RWPE2 (cell line): Measurements from ENCODE around the gene KCNK6.

ENCODE experiments used
- ATAC-seq: fragments of 200-7000 bp; cut with Tn5 transposase; 3 replicates; pipeline ENCODE4 v1.9.1; 2021; ENCODE audit warnings: low read depth
- DNase-seq: peaks from one replicate; pipeline ENCODE4 v3.0.0-alpha.2; 2020; ENCODE audit warnings: low spot score
- H3K27ac ChIP-seq: fragments of 450-650 bp; 2 replicates; pipeline ENCODE4 v1.5.1; 2017; ENCODE audit warnings: mild to moderate bottlenecking; ENCODE audit not compliant: poor library complexity, severe bottlenecking
- H3K27me3 ChIP-seq: fragments of 250-450 bp; sonication (Bioruptor Pico); 2 replicates; pipeline ENCODE4 v1.5.1; 2021; ENCODE audit warnings: mild to moderate bottlenecking, moderate library complexity; ENCODE audit not compliant: insufficient read depth, poor library complexity, severe bottlenecking
- H3K36me3 ChIP-seq: fragments of 250-450 bp; sonication (Bioruptor Pico); 2 replicates; pipeline ENCODE4 v1.5.1; 2020; ENCODE audit warnings: low read depth, mild to moderate bottlenecking, moderate library complexity
- H3K4me1 ChIP-seq: fragments of 250-450 bp; sonication (Bioruptor Pico); 2 replicates; pipeline ENCODE4 v1.5.1; 2021; ENCODE audit warnings: mild to moderate bottlenecking, moderate library complexity; ENCODE audit not compliant: insufficient read depth, poor library complexity, severe bottlenecking
- H3K4me3 ChIP-seq: fragments of 250-450 bp; sonication (Bioruptor Pico); 2 replicates; pipeline ENCODE4 v1.5.1; 2021; ENCODE audit warnings: mild to moderate bottlenecking, moderate library complexity; ENCODE audit not compliant: severe bottlenecking
- H3K9me3 ChIP-seq: fragments of 250-450 bp; sonication (Bioruptor Pico); 2 replicates; pipeline ENCODE4 v1.5.1; 2021; ENCODE audit warnings: mild to moderate bottlenecking, moderate library complexity; ENCODE audit not compliant: severe bottlenecking
- TF ChIP-seq, protein P1 (sequence below): fragments of 450-650 bp; IDR thresholded peaks from one replicate; pipeline ENCODE4 v1.5.1; 2017; ENCODE audit warnings: mild to moderate bottlenecking, moderate library complexity; ENCODE audit not compliant: poor library complexity, severe bottlenecking

The KCNK6 gene

DNA sequence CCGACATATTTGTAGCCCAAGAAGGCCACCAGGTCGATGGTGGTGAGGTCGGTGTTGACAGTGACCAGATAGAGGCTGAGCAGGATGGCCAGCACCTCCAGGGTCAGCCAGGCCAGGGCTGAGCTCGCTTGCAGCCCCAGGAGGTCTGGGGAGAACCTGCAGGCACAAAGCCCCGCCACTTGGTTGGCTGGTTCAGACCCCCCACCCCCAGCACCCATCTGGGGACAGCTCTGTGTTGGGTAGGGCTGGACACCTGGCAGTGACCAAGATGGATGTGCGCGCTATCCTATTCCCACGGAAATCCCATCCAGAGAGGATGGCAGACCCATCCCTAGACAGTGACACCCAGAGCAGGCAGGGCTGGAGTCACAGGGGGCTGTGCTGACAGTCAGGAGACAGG is 12.0 kb upstream of the KCNK6 start:
- no peaks in the 10 kb centered on the region for H3K27me3 ChIP-seq
- TF ChIP-seq, protein P1, sequence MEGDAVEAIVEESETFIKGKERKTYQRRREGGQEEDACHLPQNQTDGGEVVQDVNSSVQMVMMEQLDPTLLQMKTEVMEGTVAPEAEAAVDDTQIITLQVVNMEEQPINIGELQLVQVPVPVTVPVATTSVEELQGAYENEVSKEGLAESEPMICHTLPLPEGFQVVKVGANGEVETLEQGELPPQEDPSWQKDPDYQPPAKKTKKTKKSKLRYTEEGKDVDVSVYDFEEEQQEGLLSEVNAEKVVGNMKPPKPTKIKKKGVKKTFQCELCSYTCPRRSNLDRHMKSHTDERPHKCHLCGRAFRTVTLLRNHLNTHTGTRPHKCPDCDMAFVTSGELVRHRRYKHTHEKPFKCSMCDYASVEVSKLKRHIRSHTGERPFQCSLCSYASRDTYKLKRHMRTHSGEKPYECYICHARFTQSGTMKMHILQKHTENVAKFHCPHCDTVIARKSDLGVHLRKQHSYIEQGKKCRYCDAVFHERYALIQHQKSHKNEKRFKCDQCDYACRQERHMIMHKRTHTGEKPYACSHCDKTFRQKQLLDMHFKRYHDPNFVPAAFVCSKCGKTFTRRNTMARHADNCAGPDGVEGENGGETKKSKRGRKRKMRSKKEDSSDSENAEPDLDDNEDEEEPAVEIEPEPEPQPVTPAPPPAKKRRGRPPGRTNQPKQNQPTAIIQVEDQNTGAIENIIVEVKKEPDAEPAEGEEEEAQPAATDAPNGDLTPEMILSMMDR, result no peak
- H3K36me3 ChIP-seq, result peaks cover 31% of the 10 kb centered on the region
- H3K27ac ChIP-seq, result no peak overlapping the region
- ATAC-seq (no peak), DNase-seq (no peak)
- no peak overlapping the region for H3K4me3 ChIP-seq
- no peaks in the 10 kb centered on the region for H3K9me3 ChIP-seq
- H3K4me1 ChIP-seq, result peaks cover 10% of the 10 kb centered on the region

DNA sequence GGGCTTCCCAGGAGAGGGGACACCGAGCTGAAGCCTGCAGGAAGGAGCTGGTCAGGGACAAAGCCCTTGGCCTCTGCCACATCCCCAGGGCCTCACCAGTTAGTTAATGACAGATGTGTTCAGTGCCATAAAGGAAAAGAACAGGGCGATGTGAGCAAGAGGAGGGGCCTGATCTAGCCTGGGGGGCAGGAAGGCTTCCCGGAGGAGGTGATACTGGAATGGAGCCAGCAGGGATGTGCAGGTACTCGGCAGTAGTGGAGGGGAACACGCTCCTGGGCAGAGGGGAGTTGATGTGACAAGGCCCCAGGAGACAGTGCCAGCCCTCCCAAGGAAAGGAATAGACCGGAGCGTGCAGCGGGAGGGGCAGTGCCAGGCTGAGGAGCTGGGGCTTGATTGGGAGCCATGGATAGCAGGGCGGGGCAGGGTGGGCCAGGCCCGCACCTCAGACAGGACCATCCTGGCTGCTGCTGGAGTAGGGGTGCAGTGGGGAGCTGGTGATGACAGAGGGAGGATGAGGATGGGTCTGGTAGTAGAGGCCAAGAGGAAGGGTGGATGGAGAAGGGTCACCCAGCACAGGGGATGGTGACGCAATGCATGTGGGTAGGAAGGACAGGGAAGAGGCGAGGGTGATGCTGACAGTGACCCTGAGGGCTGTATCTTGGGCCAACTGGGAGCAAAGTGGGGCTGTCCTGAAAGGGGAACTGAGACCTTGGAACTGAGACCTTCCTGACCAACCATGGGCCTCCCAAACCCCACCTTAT is 11.5 kb upstream of the KCNK6 start:
- peaks cover 9% of the 10 kb centered on the region for H3K4me1 ChIP-seq
- DNase-seq (no peak), ATAC-seq (no peak)
- TF ChIP-seq, protein P1, result no peak
- no peak overlapping the region for H3K27ac ChIP-seq
- no peaks in the 10 kb centered on the region for H3K9me3 ChIP-seq
- peaks cover 31% of the 10 kb centered on the region for H3K36me3 ChIP-seq
- H3K4me3 ChIP-seq, result no peak overlapping the region
- H3K27me3 ChIP-seq, result no peaks in the 10 kb centered on the region

GRCh38 chr19:38308926-38309614 is 10.6 kb upstream of the KCNK6 start:
- Histone ChIP-seq H3K9me3 (no peaks in the 10 kb centered on the region), H3K4me3 (no peak overlapping the region), H3K36me3 (peaks cover 31% of the 10 kb centered on the region), H3K4me1 (peaks cover 5% of the 10 kb centered on the region), H3K27ac (no peak overlapping the region), H3K27me3 (no peaks in the 10 kb centered on the region)
- no peak for DNase-seq
- no peak for ATAC-seq
- TF ChIP-seq, protein P1, result no peak

DNA sequence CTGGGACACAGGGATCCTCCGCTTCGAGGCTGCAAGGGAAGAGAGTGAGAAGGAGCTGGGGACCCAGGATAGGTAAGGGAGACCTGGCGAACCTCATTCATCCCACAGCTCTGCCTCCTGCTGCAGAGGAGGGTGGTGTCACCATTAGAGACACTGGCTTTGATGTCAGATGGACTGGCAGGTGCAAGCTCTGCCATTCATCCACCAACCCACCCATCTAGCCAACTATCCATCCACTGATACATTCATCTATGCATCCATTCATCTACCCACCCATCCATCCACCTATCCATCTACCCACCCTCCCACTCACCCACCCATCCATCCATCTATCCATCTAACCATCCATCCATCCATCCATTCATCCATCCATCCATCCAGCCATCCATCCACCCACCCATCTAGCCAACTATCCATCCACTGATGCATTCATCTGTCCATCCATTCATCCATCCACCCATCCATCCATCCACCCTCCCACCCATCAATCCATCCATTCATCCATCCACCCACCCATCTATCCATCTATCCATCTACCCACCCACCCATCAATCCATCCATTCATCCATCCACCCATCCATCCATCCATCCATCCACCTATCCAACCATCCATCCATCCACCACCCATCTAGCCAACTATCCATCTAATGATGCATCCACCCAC is 9.9 kb upstream of the KCNK6 start:
- H3K36me3 ChIP-seq, result peaks cover 28% of the 10 kb centered on the region
- H3K4me1 ChIP-seq, result peaks cover 6% of the 10 kb centered on the region
- no peak overlapping the region for H3K4me3 ChIP-seq
- ATAC-seq (no peak), DNase-seq (no peak)
- H3K9me3 ChIP-seq, result no peaks in the 10 kb centered on the region
- H3K27ac ChIP-seq, result no peak overlapping the region
- TF ChIP-seq, protein P1, result no peak
- H3K27me3 ChIP-seq, result no peaks in the 10 kb centered on the region

DNA sequence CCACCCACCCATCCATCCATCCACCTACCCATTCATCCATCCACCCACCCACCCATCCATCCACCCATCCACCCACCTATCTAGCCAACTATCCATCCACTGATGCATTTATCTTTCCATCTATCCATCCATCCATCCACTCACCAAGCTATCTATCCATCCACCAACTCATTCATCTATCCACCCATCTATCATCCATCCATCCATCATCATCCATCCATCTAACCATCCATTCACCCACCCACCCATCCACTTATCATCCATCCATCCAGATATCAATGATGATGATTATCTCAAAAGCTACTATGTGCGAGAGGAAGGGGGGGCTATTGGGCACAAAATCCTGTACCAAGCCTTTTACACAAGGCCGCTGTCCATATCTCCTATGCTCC is 9.4 kb upstream of the KCNK6 start:
- peaks cover 7% of the 10 kb centered on the region for H3K4me1 ChIP-seq
- peaks cover 25% of the 10 kb centered on the region for H3K36me3 ChIP-seq
- no peak overlapping the region for H3K27ac ChIP-seq
- ATAC-seq (no peak), DNase-seq (no peak)
- no peaks in the 10 kb centered on the region for H3K27me3 ChIP-seq
- no peak overlapping the region for H3K4me3 ChIP-seq
- TF ChIP-seq, protein P1, result no peak
- no peaks in the 10 kb centered on the region for H3K9me3 ChIP-seq
